Measurements from ENCODE around the gene EGF.

The EGF gene

GRCh38 chr4:109957227-109957626 lies 44.5 kb downstream of the EGF start:
- DNase-seq (ENCODE audit: low read depth in 1 of 2, low spot score in 1 of 2), result no peak

DNA sequence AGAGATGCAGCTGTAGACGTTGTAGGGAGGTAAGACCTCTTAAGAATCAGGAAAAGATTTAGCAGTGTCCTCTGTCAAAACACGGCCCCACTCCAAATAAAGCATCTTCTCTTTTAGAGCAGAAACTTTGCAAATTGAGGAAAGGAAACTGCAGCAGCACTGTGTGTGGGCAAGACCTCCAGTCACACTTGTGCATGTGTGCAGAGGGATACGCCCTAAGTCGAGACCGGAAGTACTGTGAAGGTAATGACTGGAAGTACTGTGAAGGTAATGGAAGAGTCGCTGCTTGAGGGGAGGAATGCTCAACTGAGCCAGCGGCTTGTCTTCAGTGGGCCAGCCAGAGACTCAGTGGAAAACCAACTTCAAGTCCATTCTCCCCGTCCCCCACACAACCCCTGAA lies 46.5 kb downstream of the EGF start:
- DNase-seq (ENCODE audit: low read depth in 1 of 2, low spot score in 1 of 2), result no peak

DNA sequence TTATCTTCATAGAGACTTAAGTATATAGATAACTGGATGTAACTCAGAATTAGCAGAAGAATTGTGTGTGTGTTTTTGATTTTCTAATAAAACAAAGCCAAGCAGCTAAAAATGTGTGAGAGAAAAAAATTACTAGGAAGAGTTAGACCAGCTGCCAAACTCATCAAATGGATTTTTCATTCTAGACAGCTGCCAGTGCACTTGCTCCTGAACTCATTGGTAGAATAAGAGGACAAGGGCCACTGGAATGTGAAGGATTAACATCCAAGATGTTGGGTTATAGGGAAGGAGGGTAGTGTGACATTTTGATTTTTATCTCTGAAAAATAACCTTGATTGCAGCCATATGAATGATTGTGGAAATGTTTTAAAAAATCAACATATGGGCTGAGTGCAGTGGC lies 49.7 kb downstream of the EGF start:
- no peak for DNase-seq (ENCODE audit: low read depth in 1 of 2, low spot score in 1 of 2)

GRCh38 chr4:109966891-109967481 lies 54.3 kb downstream of the EGF start:
- no peak for DNase-seq (ENCODE audit: low read depth in 1 of 2, low spot score in 1 of 2)

DNA sequence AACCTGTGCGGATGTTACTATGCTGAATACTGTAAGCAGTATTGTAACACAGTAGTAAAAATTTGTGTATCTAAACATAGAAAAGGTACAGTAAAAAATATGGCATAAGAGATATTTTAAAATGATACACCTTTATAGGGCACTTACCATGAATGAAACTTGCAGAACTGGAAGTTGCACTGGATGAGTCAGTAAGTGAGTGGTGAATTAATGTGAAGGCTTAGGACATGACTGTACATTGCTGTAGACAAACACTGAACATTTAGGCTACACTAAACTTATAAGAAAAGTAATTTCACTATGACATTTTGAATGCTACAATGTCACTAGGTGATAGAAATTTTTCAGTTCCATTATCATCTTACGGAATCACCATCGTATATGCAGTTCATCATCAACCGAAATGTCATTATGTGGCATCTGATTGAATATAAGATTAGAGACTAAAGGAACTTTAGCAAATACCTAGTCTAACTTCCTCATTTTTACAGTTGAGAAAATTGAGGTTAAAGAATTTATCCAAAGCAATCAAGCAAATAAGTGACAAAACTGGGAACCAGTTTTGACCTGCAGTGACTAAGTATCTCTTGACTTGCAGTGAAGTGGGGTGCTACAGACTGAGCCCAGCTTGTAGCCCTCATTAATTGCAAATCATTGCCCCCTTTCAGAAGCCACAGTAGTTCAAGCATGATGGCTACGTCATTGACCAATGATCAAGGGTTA lies 55.3 kb downstream of the EGF start:
- DNase-seq (ENCODE audit: low read depth in 1 of 2, low spot score in 1 of 2), result no peak

GRCh38 chr4:109969087-109969486 lies 56.4 kb downstream of the EGF start:
- DNase-seq (ENCODE audit: low read depth in 1 of 2, low spot score in 1 of 2), result no peak

GRCh38 chr4:109969919-109970318 lies 57.2 kb downstream of the EGF start:
- DNase-seq (ENCODE audit: low read depth in 1 of 2, low spot score in 1 of 2), result no peak

DNA sequence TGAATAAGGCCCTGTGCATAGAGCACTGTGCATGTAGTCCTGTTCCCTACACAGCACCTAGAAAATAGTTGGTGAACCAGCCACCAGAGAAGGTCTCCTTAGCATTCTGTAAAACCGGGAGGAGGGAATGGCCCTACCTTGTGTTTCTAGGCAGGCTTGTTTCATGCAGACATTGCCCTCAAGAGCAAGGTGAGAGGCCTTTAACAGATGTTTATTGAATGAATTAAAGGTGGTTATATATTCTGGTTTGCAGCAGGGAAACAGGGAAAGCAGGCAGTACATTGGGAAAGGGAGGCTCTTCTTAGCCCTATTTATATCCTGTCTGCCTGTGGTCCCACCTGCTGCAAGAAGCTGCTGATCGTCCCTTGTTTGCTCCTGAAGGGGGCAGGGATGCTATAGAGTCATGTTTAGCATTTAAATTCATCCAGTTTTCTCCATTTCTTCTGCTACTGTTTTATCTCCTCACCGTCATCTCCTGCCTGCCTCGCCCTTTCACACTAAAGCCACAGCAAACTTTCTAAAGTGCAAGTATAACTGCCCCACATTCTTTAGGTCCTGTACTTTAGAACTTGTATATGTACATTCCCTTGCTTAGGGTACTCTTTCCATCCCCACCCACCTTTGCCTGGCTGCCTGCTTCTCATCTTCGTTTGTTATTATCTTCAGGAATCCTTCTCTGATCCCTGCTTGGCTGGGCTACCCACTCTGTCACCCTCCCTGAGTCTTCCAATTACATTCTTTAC lies 60.3 kb downstream of the EGF start:
- DNase-seq (ENCODE audit: low read depth in 1 of 2, low spot score in 1 of 2), result no peak

- no peak for DNase-seq (ENCODE audit: low read depth in 1 of 2, low spot score in 1 of 2)
These were observed 60.8 kb downstream of the EGF start for GRCh38 chr4:109973529-109973905.

DNA sequence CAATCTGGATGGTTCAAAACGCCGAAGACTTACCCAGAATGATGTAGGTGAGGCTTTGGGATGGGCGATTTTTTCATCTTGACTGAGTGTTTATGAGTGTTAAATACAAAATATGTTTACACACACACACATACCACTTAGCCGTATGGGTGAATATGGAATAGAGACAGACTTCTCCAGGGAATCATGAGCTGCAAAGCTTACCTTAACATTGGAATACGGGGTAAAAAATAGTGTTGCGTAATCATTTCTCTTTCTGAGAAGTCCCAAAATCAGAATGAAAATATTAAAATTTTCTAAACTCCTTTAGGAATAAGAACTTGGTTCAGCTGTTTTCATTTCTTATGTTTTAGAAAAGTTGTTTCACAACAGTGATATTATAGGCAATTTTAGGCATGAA lies 63.5 kb downstream of the EGF start:
- DNase-seq (ENCODE audit: low read depth in 1 of 2, low spot score in 1 of 2), result no peak

GRCh38 chr4:109977854-109978501 lies 65.3 kb downstream of the EGF start:
- peak in 1 of 2 donors; percentile 12 for DNase-seq (ENCODE audit: low read depth in 1 of 2, low spot score in 1 of 2)

DNA sequence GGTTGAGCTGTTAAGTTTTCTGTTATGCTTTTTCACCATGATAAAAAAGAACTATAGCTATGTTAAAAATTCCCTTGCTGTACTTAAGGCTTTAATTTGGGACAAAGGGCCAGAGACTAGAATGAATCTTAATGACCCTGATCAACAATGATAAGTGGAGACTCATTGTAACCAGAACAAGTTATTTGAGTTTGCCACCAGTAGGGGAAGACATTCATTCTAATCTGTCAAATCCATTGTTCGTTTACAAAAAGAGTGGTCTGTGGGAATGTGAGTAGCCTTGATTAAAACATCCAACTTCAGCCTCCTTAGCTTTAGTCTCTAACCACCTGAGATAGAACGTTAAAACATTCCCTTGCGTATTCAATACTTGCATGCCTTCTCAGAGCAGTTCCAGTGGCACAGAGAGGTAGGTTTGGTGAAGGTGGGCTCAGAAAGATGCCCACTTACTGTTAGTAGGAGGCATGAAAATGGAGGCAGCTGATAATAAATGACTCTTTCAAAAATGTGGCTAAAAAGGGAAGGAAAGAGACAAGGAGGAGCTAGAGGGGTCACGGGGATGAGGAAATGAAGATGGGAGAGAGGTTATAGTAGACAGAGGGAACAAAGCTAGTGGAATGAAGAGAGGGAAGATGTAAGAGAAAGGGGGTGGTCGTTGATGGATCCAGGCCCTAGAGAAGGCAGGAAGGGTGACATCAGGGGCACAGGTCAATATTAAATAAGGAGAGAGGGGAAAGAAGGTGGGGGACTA lies 66.2 kb downstream of the EGF start:
- no peak for DNase-seq (ENCODE audit: low read depth in 1 of 2, low spot score in 1 of 2)

DNA sequence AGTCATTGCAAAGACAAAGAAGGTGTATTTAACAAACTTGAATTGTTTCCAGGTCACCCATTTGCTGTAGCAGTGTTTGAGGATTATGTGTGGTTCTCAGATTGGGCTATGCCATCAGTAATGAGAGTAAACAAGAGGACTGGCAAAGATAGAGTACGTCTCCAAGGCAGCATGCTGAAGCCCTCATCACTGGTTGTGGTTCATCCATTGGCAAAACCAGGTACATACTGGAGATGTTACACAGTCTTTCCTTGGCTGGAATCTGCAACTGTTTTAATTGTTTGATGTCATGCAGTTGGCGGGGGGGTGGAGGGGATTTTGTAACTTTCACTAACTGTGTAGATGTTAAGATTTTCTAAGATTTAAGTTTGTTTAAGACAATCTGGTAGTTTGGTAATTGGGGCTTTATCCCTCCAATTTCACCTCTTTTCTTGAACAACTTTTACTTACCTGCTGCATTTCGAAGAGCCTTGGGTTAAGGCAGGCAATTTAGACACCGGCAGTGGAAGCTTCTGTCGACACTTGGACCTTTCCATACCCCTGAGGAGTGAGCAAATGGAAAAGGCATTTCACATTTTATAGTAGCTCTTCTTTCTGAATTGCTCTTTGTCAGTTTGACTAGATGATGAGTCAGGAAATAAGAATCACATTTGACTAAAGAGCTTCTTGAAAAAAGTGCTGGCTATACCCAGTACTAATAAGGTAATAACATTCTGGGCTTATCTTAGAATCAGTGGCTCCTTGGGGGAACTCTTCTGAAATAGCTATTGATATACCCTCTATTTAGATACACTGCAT lies 67.4 kb downstream of the EGF start:
- DNase-seq (ENCODE audit: low read depth in 1 of 2, low spot score in 1 of 2), result no peak

DNA sequence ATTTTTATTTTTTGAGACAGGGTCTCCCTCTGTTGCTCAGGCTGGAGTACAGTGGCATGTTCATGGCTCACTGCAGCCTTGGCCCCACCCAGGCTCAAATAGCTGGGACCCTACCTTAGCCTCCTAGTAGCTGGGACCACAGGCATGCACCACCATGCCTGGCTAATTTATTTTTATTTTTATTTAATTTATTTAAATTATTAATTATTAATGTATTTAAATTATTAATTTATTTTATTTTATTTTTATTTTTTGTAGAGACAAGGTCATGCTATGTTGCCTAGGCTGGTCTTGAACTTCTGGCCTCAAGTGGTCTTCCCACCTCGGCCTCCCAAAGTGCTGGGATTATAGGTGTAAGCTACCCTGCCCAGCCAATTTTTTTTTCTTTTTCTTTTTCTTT lies 69.3 kb downstream of the EGF start:
- no peak for DNase-seq (ENCODE audit: low read depth in 1 of 2, low spot score in 1 of 2)

DNA sequence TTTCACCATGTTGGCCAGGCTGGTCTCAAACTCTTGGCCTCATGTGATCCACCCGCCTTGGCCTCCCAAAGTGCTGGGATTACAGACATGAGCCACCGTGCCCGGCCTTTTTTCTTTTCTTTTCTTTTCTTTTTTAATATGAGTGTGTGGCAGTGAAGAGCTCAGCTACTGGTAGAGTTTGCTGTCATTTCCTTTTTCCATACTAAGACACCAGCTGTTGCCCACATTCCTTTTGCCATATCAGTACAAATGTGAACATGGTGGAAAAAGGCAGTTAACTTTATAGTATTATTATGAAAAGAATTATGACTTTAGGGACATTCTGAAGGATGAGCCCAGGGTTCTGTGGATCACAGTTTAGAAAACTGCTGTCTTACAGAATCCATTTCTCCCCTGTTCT lies 69.8 kb downstream of the EGF start:
- DNase-seq (ENCODE audit: low read depth in 1 of 2, low spot score in 1 of 2), result no peak

DNA sequence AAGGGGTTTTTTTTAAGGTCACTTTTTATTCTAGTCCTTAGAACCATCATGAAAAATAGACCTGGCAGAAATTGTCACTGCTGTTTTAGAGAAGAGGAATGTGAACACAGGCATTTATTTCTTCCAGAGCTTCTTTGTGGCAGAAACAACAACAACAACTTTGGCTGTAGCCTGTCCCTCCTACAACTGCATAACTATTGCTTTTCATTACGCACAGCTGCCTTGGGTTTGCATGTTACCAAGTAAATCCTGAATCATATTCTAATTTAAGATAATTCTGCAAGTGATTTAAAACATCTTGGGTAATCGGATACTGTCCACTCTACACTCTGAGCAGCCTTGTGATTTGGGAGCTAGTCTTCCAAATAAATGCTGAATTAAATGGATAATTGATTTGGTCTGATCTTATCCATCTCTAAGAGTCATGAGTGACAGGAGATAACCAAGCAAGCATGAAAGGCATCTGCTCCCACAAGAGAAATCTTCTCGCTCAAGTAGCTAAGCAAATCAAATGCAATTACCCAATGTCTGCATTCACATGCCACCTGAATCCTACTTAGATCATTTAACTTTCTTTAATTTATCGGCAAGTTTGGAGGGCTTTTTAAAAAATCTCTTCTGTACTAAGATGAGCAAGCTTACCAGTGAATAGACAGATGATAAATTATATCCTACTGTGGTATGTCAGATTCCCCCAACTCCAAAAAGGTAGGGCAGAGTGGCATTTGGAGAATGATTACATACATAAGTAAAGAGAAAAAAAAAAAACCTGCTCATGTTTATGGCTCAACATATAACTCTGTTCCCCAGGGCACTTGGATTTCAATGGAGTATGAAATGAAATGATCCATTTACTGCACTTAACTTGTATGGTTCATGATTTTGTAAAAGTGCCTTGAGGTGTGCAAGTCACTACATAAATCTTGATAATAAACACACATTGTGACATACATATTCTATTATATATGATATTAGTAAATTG lies 73.6 kb downstream of the EGF start:
- DNase-seq (ENCODE audit: low read depth in 1 of 2, low spot score in 1 of 2), result no peak

DNA sequence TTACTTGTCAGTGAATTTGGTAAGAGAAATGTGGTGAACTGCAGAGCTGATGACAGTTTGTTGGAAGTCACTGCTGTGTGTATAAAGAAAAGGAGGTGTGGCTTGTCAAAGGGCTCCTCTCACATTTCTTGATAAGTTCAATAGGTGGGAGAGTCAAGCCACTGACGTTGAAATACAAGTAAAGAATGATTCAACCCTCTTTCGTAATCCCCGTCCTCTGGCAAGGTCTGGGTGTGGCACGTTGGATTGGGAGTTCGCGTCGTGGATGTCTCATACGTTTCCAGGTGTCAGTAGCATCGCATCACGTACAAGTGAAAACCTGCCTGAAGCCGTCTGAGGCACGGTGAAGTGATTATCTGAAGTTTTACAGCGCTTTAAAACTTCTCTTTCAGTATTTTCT lies 76.4 kb downstream of the EGF start:
- no peak for DNase-seq (ENCODE audit: low read depth in 1 of 2, low spot score in 1 of 2)

DNA sequence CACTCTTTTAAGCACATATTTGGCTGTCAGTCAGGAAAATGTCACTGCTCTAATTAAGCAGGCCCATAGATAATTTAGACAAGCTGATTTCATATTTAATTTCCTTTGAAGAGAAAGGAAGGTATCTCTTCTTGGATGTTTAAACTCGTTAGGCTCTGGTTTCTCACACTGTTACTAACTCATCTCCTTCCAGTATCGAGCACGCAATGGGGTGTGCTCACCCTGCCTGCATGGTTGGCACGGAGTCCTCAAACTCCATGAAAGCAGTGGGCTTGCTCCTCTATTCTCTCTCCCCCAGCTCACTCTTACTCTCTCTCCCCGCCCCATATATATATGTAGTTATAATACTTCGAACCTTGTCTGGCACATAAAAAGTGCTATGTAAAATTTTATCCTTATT lies 76.9 kb downstream of the EGF start:
- DNase-seq (ENCODE audit: low read depth in 1 of 2, low spot score in 1 of 2), result no peak

Data from activated CD4-positive, alpha-beta T cell treated with anti-CD3 and anti-CD28 coated beads, Interleukin-2, amount 50 U/mL, for 24 hours (primary cell).